ENCODE measurements around the gene MKS1.

Gene MKS1

GRCh38 chr17:58219007-58219788 is at the start of gene MKS1:
MKS1 (minus strand) TSS chr17:58219255; CDS start chr17:58219230, 25 bp downstream.
- peak; percentile 96 to 97 for DNase-seq

DNA sequence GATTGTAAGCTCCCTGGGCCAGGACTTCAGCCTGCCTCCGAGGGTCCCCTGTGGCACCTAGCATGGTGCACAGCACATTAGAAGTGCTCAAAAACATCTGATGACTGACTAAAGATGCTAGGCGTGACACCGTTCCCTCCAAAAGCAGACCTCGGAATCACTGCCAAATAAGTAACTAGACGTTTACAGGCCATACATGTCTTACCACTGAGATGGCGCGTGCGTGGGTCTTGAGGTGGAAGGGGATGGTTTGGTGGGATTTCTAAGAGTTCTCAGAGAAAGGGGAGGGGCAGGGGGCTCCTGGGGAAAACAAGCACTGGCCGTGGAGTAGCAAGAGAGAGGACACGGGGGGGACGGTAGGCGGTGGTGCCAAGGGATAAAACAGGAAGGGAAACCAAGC is 49.3 kb upstream of the MKS1 start:
- DNase-seq = no peak

DNA sequence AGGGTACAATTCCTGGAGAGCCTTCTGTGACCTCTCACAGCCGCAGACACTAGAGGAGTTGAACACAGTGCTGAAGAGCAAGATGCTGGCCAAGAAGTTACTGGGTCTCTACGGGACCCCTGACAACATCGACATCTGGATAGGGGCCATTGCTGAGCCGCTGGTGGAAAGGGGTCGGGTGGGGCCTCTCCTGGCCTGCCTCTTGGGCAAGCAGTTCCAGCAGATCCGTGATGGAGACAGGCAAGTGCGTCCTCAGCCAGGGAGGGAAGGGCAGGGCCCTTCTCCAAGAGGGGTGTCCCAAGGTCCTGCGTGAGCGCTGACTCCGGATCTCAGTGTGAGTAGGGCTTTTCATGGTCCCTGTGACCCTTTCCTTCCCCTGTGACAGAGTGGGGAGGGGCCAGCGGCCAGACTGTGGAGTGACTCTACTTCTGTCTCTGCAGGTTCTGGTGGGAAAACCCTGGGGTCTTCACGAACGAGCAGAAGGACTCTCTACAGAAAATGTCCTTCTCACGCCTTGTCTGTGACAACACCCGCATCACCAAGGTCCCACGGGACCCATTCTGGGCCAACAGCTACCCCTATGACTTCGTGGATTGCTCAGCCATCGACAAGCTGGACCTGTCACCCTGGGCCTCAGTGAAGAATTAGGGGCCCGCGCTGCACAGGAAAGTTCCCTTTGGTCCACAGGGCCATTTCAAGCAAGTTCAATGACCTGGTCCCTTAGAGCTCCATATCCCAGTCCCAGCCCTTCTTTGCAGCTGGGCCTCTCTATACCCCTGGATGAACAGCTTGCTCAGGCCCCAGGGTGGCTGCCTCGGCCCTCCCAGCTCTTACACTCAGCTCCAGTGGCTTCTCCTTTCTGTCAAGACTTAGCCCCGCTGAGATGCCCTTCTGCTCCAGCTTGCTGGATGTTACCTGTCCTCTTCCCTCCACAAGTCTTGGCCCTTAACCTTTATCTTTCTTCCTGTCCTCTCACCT is 48.6 kb upstream of the MKS1 start:
- no peak for DNase-seq

- no peak for DNase-seq
Measured at GRCh38 chr17:58265902-58266875, 47.1 kb upstream of the MKS1 start.

DNA sequence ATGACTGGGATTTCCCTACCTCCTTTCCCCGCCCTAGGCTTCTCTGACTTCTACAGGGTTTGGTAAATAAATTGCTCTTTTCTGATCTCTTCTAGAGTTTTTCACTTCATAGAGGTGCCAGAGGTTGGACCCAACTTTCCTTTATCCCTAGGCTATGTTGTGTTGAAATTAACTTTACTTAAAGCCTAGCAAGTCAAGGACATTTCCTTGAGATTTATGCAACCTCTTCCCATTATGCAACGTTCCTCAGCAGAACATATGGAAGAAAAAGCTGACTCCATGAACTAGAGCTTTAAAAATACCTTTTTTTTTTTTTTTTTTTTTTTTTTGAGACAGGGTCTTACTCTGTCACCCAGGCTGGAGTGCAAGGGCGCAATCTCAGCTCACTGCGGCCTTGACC is 46.2 kb upstream of the MKS1 start:
- DNase-seq = no peak

DNA sequence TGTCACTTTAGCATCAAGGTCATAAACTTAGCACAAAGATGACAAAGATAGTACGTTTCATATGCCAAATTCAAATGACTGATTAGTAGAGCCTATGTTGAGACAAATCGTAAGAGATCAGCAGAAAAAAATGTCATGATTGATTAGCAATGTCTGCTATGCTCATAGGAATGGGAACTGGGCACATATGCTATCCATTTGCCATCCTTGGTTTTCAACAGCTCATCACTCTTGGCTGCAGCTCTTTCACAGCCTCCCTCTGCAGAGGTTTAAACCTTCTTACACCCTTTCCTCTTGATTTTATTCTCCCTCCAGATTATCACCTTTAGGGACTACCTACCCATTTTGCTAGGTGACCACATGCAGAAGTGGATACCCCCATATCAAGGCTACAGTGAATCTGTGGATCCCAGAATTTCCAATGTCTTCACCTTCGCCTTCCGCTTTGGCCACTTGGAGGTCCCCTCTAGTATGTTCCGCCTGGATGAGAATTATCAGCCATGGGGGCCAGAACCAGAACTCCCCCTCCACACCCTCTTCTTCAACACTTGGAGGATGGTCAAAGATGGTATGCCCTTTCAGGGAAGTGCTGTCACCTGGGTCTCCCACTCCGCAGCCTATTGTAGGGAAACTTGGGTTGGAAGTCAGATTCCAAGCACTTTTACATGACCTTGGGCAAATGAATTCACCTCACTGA is 45.5 kb upstream of the MKS1 start:
- DNase-seq = no peak

DNA sequence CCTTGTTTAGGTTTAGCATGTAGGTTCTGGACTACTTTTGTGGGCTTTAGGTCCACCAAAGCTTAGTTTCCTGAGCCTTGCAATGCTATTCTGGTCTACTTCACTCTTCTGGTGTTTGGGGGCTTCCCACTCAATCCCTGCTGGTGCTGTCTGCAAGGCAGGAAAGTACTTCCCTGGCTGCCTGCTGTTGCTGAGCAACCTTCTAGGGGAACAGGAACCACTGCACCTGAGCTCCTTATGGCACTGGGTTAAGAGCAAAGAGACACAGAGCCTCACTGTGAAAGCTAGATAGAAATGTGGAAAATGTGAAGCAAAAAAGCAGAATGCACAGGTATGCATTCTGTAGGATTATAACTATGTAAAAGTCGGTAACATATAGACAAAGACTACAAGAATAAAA is 44.7 kb upstream of the MKS1 start:
- DNase-seq = no peak

GRCh38 chr17:58262149-58262548 is 43.1 kb upstream of the MKS1 start:
- DNase-seq = no peak

DNA sequence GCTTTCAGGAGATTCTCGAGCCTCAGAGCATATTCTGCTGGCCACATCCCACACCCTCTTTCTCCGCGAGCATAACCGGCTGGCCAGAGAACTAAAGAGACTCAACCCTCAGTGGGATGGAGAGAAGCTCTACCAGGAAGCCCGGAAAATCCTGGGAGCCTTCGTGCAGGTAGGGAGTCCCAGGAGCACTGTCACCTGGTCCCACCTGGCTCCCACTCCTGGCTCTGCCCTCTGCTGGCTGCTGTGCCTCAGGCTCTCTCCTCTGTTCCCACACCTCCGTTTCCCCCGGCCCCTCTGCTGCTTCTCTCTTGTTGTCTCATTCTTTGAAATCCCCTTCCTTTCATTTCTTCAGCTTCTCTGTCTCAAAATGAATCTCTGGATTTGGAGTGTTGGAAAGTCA is 35.7 kb upstream of the MKS1 start:
- no peak for DNase-seq

DNA sequence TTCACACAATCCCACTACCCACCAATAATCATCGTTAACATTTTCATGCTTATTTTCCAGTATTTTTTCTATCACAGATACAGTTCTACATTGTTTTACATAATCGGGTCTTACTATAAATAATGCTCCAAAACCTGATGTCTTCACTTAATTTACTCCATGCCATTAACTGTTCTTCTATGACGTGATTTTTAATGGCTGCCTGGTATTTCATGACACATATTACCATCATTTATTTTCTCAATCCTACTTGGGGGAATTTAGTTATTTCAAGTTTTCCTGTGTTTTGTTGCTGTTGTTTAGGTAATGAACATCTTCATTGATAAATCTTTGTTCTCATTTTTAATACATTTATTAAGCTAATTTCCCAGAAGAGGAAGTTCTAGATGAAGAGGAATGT is 34.0 kb upstream of the MKS1 start:
- DNase-seq = no peak

DNA sequence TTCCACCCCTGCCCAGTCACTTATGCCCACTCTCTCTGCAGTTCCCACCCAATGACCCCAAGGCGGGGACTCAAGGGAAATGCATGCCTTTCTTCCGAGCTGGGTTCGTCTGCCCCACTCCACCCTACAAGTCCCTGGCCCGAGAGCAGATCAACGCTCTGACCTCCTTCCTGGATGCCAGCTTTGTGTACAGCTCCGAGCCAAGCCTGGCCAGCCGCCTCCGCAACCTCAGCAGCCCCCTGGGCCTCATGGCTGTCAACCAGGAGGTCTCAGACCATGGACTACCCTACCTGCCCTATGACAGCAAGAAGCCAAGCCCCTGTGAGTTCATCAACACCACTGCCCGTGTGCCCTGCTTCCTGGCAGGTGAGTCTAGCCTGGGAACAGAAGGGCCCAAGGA is 33.1 kb upstream of the MKS1 start:
- DNase-seq = no peak

- DNase-seq = peak in 1 of 2 donors; percentile 15
Measured at GRCh38 chr17:58250344-58251011, 31.4 kb upstream of the MKS1 start.

GRCh38 chr17:58249270-58250133 is 30.4 kb upstream of the MKS1 start:
- DNase-seq = peak; percentile 81 to 84

DNA sequence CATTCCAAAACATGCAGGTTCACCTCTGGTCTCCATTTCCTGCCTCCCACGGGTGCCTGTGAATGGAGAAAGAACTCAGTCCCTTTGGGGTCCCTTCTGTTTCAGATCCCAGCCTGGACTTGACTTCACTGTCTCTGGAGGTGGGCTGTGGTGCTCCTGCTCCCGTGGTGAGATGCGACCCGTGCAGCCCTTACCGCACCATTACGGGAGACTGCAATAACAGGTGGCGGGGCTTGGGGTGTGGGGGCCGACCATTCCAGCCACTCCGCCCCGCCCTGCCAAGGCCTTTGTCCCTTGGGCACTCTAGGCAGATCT is 29.9 kb upstream of the MKS1 start:
- DNase-seq = no peak

DNA sequence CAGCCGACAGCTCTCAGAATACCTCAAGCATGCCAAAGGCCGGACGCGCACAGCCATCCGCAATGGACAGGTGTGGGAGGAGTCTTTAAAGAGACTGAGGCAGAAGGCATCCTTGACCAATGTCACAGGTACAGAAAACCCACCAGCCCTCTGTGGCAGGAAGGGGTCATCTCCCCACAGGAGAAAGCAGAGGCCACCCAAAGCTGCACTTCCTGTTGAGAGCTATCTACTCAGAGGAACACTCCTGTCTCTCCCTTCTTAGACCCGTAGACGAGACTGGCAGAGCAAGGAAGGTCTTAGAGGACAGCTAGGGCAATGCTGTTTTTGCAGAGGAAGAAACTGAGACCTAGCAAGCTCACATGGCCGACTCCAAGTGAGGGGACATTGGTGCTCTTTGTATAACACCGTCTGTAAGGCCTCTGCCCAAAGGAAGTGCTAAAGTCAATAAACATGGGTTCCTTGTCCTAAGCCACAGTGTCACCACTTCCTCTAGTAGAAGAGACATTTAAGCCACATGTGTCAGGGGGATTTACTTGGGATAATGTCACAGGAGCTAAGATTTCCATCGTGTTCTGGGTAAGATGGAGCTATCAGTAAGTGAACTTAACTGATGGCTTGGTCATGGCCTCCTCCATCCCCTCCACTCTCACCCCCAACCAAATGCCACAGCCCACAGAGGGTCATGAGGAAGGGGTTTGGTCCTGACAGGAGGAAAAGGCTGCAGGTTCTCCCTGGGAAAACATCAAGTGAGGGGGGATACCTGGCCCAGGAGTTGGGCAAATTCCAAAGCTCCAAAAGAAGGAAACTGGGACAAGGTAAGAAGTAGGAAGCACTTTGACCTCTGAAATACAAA is 28.7 kb upstream of the MKS1 start:
- DNase-seq = no peak

DNA sequence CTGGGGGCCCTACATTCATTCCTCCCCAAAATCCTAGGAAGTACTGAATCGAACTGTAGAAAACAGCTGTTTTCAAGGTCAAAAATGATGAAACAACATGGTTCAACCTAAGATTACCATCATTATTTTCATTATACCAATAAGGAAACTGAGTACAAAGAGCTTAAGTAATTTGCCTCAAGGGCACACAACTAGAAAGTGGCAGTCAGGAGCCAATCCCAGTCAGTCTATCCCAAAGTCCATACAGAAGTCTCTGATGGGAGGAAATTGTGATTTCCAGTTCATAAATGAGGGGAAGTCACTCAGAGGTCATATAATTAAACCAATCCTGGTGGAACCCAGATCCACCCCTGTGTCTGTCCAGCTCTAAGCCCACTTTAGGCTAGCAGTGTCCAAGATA is 27.7 kb upstream of the MKS1 start:
- DNase-seq = no peak

DNA sequence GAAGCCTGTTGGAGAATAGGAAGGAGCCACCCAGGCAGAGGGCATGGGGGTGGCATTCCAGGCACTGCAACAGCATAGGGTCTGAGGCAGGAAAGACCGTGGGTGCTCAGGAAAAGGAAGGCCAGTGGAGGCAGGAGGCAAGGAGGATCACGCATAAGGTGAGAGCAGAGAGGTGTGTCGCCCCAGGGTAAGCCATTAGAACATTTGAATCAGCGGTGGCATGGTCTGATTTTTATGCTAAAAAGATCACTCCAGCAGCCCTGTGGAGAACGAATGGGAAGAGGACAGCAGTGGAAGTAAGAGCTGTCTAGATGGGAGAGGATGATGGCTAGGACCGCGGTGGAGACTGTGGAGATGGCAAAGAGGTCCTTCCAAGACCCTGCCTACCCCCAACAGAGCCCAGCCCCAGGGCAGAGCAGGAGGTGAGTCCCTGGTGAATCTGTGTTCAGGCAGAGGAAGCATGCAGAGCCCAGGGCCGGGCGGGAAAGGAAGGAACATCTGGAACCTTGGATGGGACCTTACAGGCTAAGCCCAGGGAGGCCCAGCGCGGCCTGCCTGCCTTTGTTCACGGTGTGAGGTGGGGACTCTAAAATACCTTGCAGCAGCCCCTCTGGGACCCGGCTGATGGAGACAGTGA is 27.2 kb upstream of the MKS1 start:
- no peak for DNase-seq

- no peak for DNase-seq
Measured at GRCh38 chr17:58245428-58246103, 26.5 kb upstream of the MKS1 start.

GRCh38 chr17:58244963-58245362 is 25.9 kb upstream of the MKS1 start:
- DNase-seq = no peak

Data from stimulated activated CD4-positive, alpha-beta T cell treated with anti-CD3 and anti-CD28 coated beads, Interleukin-2, amount 100 ng/mL, for 24 hours (primary cell).